ENCODE measurements around the gene LY6G5C. TPM values are rescaled to one million over a fixed set of nuclear protein-coding genes. Genes with fewer than 3 reads are reported as not detected.

Gene LY6G5C
- total and polyA plus RNA-seq, 2 experiments from 2014 or later = 2.1 TPM; not detected in 1

DNA sequence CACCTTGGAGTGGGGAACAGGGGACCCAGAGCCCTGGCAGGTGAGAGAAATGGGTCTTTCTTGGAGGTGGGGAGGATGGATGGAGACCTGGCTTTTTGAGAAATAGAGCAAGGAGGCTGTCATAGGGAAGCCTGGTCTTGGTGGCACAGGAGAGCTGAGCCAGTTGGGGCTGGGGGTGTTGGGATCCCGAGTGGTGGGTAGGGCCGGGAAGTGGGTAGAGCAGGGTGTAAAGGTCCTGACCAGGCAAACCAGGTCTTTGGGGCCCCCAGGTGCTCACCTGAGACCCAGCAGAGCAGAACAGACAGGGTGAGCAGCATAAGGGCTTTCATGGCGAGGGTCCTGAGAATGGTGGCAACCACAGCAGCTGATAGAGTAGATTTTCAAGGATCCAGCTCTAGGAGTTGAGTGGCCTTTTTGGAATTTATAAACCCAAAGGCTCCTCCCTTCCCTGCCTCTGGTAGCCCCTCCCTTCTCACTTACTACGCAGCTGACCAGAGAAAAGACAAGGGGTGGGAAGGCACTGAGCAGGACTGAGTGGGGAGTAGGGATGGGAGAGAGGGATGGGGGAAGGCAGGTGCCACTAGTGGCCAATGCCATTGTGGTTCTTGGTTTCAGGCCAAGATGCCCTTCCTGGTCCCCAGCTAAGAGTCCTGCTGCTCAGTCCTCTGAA is 40.6 kb upstream of the LY6G5C start, which contains the start of gene LY6G6C:
Gene LY6G6C, minus strand, starts transcription at position 396 of the 670 bp plus-strand sequence. Its CDS starts 67 bp downstream, at position 329.
- H3K27ac Mint-ChIP-seq = no peak within 1 kb of the TSS
- Histone ChIP-seq H3K27me3 (ENCODE audit: insufficient read depth) (no peaks in the 10 kb centered on the region), H3K4me3 (no peak within 1 kb of the TSS), H3K79me2 (replicated peaks; ENCODE audit: insufficient read depth) (no peaks in the 10 kb centered on the region), H3F3A (replicated peaks; ENCODE audit: low read depth) (no peaks in the 10 kb centered on the region), H3K4me1 (ENCODE audit: insufficient read depth) (peaks cover 14% of the 10 kb centered on the region), H3K36me3 (ENCODE audit: insufficient read depth) (no peaks in the 10 kb centered on the region), H3K4me2 (no peak within 1 kb of the TSS), H2AFZ (no peak within 1 kb of the TSS), H4K20me1 (replicated peaks; ENCODE audit: insufficient read depth) (no peaks in the 10 kb centered on the region), H3K27ac (ENCODE audit: low read depth) (no peak within 1 kb of the TSS), H3K9me2 (ENCODE audit: insufficient read depth) (no peaks in the 10 kb centered on the region)
- peaks cover 21% of the 10 kb centered on the region for H3K4me1 Mint-ChIP-seq
- ATAC-seq (no peak), DNase-seq (ENCODE audit: low spot score) (no peak)
- H3K4me3 Mint-ChIP-seq = no peak within 1 kb of the TSS
- peaks cover 15% of the 10 kb centered on the region for H3K27me3 Mint-ChIP-seq (ENCODE audit: insufficient read depth, low read depth, poor library complexity)
- H3K36me3 Mint-ChIP-seq (ENCODE audit: low read depth) = peaks cover 8% of the 10 kb centered on the region; the same call in 2 of the 3 replicates
- TF ChIP-seq, protein P1, sequence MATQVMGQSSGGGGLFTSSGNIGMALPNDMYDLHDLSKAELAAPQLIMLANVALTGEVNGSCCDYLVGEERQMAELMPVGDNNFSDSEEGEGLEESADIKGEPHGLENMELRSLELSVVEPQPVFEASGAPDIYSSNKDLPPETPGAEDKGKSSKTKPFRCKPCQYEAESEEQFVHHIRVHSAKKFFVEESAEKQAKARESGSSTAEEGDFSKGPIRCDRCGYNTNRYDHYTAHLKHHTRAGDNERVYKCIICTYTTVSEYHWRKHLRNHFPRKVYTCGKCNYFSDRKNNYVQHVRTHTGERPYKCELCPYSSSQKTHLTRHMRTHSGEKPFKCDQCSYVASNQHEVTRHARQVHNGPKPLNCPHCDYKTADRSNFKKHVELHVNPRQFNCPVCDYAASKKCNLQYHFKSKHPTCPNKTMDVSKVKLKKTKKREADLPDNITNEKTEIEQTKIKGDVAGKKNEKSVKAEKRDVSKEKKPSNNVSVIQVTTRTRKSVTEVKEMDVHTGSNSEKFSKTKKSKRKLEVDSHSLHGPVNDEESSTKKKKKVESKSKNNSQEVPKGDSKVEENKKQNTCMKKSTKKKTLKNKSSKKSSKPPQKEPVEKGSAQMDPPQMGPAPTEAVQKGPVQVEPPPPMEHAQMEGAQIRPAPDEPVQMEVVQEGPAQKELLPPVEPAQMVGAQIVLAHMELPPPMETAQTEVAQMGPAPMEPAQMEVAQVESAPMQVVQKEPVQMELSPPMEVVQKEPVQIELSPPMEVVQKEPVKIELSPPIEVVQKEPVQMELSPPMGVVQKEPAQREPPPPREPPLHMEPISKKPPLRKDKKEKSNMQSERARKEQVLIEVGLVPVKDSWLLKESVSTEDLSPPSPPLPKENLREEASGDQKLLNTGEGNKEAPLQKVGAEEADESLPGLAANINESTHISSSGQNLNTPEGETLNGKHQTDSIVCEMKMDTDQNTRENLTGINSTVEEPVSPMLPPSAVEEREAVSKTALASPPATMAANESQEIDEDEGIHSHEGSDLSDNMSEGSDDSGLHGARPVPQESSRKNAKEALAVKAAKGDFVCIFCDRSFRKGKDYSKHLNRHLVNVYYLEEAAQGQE (IDR thresholded peaks at IDR 0.05; ENCODE audit: unreplicated experiment) = no peak
- TF ChIP-seq EZH2phosphoT487 (IDR thresholded peaks at IDR 0.05; ENCODE audit: unreplicated experiment) = no peak
- TF ChIP-seq, protein P2, sequence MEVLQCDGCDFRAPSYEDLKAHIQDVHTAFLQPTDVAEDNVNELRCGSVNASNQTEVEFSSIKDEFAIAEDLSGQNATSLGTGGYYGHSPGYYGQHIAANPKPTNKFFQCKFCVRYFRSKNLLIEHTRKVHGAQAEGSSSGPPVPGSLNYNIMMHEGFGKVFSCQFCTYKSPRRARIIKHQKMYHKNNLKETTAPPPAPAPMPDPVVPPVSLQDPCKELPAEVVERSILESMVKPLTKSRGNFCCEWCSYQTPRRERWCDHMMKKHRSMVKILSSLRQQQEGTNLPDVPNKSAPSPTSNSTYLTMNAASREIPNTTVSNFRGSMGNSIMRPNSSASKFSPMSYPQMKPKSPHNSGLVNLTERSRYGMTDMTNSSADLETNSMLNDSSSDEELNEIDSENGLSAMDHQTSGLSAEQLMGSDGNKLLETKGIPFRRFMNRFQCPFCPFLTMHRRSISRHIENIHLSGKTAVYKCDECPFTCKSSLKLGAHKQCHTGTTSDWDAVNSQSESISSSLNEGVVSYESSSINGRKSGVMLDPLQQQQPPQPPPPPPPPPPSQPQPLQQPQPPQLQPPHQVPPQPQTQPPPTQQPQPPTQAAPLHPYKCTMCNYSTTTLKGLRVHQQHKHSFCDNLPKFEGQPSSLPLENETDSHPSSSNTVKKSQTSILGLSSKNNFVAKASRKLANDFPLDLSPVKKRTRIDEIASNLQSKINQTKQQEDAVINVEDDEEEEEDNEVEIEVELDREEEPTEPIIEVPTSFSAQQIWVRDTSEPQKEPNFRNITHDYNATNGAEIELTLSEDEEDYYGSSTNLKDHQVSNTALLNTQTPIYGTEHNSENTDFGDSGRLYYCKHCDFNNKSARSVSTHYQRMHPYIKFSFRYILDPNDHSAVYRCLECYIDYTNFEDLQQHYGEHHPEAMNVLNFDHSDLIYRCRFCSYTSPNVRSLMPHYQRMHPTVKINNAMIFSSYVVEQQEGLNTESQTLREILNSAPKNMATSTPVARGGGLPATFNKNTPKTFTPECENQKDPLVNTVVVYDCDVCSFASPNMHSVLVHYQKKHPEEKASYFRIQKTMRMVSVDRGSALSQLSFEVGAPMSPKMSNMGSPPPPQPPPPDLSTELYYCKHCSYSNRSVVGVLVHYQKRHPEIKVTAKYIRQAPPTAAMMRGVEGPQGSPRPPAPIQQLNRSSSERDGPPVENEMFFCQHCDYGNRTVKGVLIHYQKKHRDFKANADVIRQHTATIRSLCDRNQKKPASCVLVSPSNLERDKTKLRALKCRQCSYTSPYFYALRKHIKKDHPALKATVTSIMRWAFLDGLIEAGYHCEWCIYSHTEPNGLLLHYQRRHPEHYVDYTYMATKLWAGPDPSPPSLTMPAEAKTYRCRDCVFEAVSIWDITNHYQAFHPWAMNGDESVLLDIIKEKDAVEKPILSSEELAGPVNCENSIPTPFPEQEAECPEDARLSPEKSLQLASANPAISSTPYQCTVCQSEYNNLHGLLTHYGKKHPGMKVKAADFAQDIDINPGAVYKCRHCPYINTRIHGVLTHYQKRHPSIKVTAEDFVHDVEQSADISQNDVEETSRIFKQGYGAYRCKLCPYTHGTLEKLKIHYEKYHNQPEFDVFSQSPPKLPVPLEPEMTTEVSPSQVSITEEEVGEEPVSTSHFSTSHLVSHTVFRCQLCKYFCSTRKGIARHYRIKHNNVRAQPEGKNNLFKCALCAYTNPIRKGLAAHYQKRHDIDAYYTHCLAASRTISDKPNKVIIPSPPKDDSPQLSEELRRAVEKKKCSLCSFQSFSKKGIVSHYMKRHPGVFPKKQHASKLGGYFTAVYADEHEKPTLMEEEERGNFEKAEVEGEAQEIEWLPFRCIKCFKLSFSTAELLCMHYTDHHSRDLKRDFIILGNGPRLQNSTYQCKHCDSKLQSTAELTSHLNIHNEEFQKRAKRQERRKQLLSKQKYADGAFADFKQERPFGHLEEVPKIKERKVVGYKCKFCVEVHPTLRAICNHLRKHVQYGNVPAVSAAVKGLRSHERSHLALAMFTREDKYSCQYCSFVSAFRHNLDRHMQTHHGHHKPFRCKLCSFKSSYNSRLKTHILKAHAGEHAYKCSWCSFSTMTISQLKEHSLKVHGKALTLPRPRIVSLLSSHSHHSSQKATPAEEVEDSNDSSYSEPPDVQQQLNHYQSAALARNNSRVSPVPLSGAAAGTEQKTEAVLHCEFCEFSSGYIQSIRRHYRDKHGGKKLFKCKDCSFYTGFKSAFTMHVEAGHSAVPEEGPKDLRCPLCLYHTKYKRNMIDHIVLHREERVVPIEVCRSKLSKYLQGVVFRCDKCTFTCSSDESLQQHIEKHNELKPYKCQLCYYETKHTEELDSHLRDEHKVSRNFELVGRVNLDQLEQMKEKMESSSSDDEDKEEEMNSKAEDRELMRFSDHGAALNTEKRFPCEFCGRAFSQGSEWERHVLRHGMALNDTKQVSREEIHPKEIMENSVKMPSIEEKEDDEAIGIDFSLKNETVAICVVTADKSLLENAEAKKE (CRISPR knock-in tag; IDR thresholded peaks at IDR 0.05) = no peak
- H3K9me3 Mint-ChIP-seq = no peaks in the 10 kb centered on the region; the same call in 2 of the 3 replicates

Measured in GM23338 (cell line).